Measurements from ENCODE around the gene KIFC1. TPM values are rescaled to one million over a fixed set of nuclear protein-coding genes. Genes with fewer than 3 reads are reported as not detected.

Gene KIFC1
- total RNA-seq, 2 experiments from 2014 or later = 1.2 to 1.6 TPM

- TF ChIP-seq, protein P1, sequence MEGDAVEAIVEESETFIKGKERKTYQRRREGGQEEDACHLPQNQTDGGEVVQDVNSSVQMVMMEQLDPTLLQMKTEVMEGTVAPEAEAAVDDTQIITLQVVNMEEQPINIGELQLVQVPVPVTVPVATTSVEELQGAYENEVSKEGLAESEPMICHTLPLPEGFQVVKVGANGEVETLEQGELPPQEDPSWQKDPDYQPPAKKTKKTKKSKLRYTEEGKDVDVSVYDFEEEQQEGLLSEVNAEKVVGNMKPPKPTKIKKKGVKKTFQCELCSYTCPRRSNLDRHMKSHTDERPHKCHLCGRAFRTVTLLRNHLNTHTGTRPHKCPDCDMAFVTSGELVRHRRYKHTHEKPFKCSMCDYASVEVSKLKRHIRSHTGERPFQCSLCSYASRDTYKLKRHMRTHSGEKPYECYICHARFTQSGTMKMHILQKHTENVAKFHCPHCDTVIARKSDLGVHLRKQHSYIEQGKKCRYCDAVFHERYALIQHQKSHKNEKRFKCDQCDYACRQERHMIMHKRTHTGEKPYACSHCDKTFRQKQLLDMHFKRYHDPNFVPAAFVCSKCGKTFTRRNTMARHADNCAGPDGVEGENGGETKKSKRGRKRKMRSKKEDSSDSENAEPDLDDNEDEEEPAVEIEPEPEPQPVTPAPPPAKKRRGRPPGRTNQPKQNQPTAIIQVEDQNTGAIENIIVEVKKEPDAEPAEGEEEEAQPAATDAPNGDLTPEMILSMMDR (IDR thresholded peaks at IDR 0.05) = no peak
- CTCF ChIA-PET = no interaction called here
- intact Hi-C loops (cut with DNase I, micrococcal nuclease) = loop anchor here (5.0 to 10.0 kb wide), 4 partner anchors 81 to 261 kb away; partner anchors contain the start of gene UQCC2 (in 1 of the 2)
- H3K27me3 Mint-ChIP-seq = no peaks in the 10 kb centered on the region
- H3K9me3 ChIP-seq (ENCODE audit: control insufficient read depth in 1 of 2, insufficient read depth in 1 of 2, low read length in 2 of 2) = no peaks in the 10 kb centered on the region
- no peak overlapping the region for H3K4me3 ChIP-seq (ENCODE audit: low read length)
- peaks cover 33% of the 10 kb centered on the region for H3K4me1 ChIP-seq (ENCODE audit: insufficient read depth, low read length)
- ATAC-seq (ENCODE audit: poor library complexity) = no peak
- H3K9me3 Mint-ChIP-seq = no peaks in the 10 kb centered on the region
- DNase-seq = peak in 1 of 14 experiments; percentile 21
- H3K4me1 Mint-ChIP-seq (ENCODE audit: low read depth) = peaks cover 35% of the 10 kb centered on the region
- H3K27ac ChIP-seq (ENCODE audit: low read depth in 1 of 2, low read length in 2 of 2) = no peak overlapping the region
- peak overlapping the region; percentile 64 for H3K27ac Mint-ChIP-seq
- POLR2A ChIA-PET = no interaction called here
- H3K27me3 ChIP-seq (ENCODE audit: control insufficient read depth in 1 of 2, insufficient read depth in 2 of 2, low read length in 2 of 2) = no peaks in the 10 kb centered on the region
- H3K36me3 Mint-ChIP-seq (ENCODE audit: low read depth) = peaks cover 58% of the 10 kb centered on the region
- H3K4me3 Mint-ChIP-seq = peak overlapping the region; percentile 25
- peaks cover 32% of the 10 kb centered on the region for H3K36me3 ChIP-seq (ENCODE audit: insufficient read depth, low read length)
Measured at GRCh38 chr6:33451606-33452005, 60.0 kb downstream of the KIFC1 start.

GRCh38 chr6:33452496-33452895 is 60.9 kb downstream of the KIFC1 start:
- TF ChIP-seq, protein P1 (IDR thresholded peaks at IDR 0.05) = no peak
- Mint-ChIP-seq H3K4me3 (no peak overlapping the region), H3K4me1 (ENCODE audit: low read depth) (peaks cover 41% of the 10 kb centered on the region), H3K27ac (no peak overlapping the region), H3K27me3 (no peaks in the 10 kb centered on the region), H3K36me3 (ENCODE audit: low read depth) (peaks cover 58% of the 10 kb centered on the region), H3K9me3 (no peaks in the 10 kb centered on the region)
- intact Hi-C loops (cut with DNase I, micrococcal nuclease) = loop anchor here (5.0 to 10.0 kb wide), 4 partner anchors 80 to 260 kb away; partner anchors contain the start of gene UQCC2 (in 1 of the 2)
- CTCF ChIA-PET = no interaction called here
- POLR2A ChIA-PET = no interaction called here
- H3K9me3 ChIP-seq (ENCODE audit: control insufficient read depth in 1 of 2, insufficient read depth in 1 of 2, low read length in 2 of 2) = no peaks in the 10 kb centered on the region
- H3K36me3 ChIP-seq (ENCODE audit: insufficient read depth, low read length) = peaks cover 28% of the 10 kb centered on the region
- ATAC-seq (ENCODE audit: poor library complexity) (no peak), DNase-seq (peak in 1 of 14 experiments; percentile 12)
- H3K27me3 ChIP-seq (ENCODE audit: control insufficient read depth in 1 of 2, insufficient read depth in 2 of 2, low read length in 2 of 2) = no peaks in the 10 kb centered on the region
- peaks cover 33% of the 10 kb centered on the region for H3K4me1 ChIP-seq (ENCODE audit: insufficient read depth, low read length)
- no peak overlapping the region for H3K4me3 ChIP-seq (ENCODE audit: low read length)
- peak overlapping the region; percentile 22 to 50 for H3K27ac ChIP-seq (ENCODE audit: low read depth in 1 of 2, low read length in 2 of 2)

- CTCF ChIA-PET = interaction anchor here (0.9 to 2.0 kb wide), 2 partner anchors 62 to 154 kb away, joined by 3 to 11 read pairs; partner anchors contain the start of gene KIFC1
- DNase-seq (peak in 4 of 14 experiments; percentile 23 to 38 (median 32)), ATAC-seq (ENCODE audit: poor library complexity) (no peak)
- intact Hi-C loops (cut with DNase I, micrococcal nuclease) = loop anchor here (1.0 to 10.0 kb wide), 11 partner anchors 25 to 259 kb away; partner anchors contain the start of genes KIFC1 (in 2 of the 2), BAK1 (in 1 of the 2), CUTA (in 1 of the 2) and UQCC2 (in 1 of the 2)
- Mint-ChIP-seq H3K36me3 (ENCODE audit: low read depth) (peaks cover 48% of the 10 kb centered on the region), H3K27ac (peak overlapping the region; percentile 87), H3K27me3 (no peaks in the 10 kb centered on the region), H3K4me1 (ENCODE audit: low read depth) (peaks cover 41% of the 10 kb centered on the region), H3K9me3 (no peaks in the 10 kb centered on the region), H3K4me3 (peak overlapping the region; percentile 92)
- no peaks in the 10 kb centered on the region for H3K27me3 ChIP-seq (ENCODE audit: control insufficient read depth in 1 of 2, insufficient read depth in 2 of 2, low read length in 2 of 2)
- H3K27ac ChIP-seq (ENCODE audit: low read depth in 1 of 2, low read length in 2 of 2) = peak overlapping the region; percentile 55 to 60
- no peaks in the 10 kb centered on the region for H3K9me3 ChIP-seq (ENCODE audit: control insufficient read depth in 1 of 2, insufficient read depth in 1 of 2, low read length in 2 of 2)
- TF ChIP-seq, protein P1 (IDR thresholded peaks at IDR 0.05) = no peak
- H3K36me3 ChIP-seq (ENCODE audit: insufficient read depth, low read length) = peaks cover 22% of the 10 kb centered on the region
- POLR2A ChIA-PET = interaction anchor here (0.5 to 2.2 kb wide), 18 partner anchors 14 to 482 kb away, joined by 3 to 45 read pairs (median 6); partner anchors contain the start of genes BAK1, CUTA, ITPR3 and PHF1
- H3K4me3 ChIP-seq (ENCODE audit: low read length) = peak overlapping the region; percentile 89
- peaks cover 33% of the 10 kb centered on the region for H3K4me1 ChIP-seq (ENCODE audit: insufficient read depth, low read length)
Measured at GRCh38 chr6:33453393-33454008, 61.9 kb downstream of the KIFC1 start.
